Raji (cell line): ENCODE results near the gene HTT-AS.

Source experiments
- POLR2A ChIP-seq: IDR thresholded peaks from 2 replicates; pipeline ENCODE4 v1.6.1; 2011; ENCODE audit warnings: low read depth, low read length, control low read depth; ENCODE audit not compliant: insufficient read depth

The HTT-AS gene

DNA sequence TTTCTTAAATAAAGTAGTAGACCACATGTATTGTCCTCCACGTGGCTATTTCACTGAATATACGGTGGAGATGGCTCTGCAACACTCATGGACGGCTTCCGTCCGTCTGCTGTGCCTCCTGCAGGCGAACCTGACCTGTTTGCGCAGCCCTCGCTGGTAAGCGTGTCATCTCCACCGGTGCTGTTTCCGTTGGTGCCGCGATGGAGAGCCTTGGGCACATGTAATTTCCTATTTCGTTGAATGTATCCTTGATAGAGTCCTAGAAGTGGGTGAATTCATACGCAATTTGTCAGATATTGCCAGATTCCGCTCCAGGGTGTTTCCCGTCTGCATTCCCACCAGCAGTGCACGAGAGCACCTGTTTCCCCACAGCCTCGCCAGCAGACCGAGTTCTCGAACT is 48.5 kb downstream of the HTT-AS start:
- no peak for TF ChIP-seq POLR2A

DNA sequence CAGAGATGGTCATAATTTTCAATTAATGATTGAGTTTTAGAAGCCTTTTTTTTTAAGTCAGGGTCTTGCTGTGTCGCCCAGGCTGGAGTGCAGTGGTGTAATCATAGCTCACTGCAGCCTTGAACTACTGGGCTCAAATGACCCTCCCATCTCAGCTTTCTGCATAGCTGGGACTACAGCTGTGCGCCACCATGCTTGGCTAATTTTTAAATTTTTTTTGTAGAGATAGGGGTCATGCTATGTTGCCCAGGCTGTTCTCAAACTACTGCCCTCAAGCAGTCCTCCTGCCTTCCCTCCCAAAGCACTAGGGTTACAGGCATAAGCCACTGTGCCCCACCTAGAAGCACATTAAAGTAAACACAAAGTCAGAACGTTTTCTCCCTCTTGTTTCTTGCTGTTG is 51.7 kb downstream of the HTT-AS start:
- no peak for TF ChIP-seq POLR2A

DNA sequence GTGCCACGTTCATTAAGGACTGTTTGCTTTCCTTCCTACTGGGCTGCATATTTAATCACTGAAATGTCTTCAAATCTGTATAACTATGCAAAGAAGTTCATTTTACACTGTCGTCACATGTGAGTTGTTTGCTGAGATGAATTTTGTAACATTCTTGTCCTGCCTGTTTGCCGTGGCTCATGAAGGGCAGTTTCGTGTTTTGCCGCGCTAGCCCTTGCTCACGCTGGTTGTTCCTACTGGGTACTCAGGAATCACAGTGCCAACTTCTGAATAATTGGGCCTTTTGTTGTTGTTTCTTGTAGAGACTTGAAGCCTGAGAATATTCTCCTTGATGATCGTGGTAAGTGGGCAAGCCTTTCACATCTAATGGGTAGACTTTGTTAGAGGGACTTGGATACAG is 52.2 kb downstream of the HTT-AS start:
- no peak for TF ChIP-seq POLR2A

DNA sequence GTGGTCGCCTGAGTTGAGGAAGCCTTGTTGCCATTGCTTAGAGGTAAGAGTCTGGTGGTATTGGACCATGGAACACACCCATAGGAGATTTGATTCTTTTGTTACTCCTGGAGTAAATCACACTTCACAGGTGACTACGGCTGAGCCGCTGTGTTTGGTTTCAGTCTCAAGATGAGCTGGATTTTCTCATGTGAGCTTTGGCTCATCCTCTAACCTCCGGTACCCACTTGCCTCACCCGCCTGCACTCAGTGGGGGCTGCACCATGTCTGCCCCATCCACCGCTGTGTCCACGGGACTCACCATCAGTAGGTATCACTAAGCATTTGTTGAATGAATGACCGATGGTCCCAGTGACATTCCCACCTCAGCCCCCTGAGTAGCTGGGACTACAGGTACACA is 52.7 kb downstream of the HTT-AS start:
- TF ChIP-seq POLR2A, result no peak

DNA sequence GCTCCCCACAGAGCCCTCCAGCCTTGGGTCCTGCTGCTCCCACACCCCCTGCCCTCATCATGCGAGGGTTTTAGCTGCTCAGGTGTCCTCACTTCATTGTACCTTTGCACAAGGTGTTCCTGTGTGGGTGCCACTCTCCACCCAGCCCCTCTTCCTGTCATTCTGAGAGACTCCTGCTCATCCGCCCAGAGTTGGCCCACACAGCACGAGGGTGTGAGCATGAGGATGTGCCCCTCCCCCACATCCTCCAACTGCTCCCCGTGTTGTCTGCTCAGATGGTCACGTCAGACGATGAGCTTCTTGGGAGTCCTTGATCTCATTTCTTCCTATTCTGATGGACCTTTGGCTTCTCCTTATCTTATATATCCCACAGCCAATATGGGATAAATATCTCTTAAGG is 53.2 kb downstream of the HTT-AS start:
- TF ChIP-seq POLR2A, result no peak

DNA sequence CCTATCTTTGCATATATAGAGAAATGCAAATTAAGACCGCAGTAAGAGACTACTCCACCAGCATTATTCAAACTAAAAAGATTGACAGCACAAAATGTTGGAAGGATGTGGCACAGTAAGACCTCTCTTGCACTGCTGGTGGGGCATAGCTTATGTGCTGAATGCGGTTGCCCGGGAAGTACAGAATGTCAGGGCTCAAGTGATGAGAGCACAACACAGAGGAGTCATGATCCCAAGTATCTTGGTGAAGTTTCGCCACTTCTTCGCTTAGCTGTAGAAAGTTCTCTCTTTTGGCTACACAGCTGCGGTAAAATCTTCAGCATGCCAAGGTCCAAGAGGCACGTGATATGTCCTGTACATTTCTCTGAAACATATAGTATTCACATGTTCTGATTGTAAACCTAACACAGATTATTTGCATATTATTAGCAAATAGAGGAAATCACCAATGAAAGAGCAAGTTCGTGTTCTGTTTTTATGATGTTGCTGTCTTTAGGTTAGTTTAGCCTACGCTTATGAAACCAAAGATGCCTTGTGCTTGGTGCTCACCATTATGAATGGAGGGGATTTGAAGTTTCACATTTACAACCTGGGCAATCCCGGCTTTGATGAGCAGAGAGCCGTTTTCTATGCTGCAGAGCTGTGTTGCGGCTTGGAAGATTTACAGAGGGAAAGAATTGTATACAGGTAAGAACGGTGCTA is 55.0 kb downstream of the HTT-AS start:
- TF ChIP-seq POLR2A, result no peak

DNA sequence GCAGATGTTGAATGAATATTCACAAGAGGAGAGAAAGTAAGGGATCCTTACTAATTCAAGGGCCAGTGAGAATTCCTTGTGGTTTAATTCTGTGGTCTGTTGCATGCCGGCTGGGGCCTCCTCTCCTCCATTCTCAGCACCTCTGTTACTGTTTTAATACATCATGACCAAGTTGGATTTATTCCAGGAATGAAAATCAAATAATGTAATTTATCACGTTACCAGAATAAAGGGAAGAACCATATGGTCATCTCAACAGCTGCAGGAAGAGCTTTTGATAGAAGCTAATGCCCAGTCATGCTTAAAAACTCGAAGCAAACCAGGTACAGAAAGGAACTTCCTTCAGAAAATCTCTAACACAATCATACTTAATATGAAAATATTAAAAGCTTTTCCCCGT is 56.8 kb downstream of the HTT-AS start:
- TF ChIP-seq POLR2A, result no peak

DNA sequence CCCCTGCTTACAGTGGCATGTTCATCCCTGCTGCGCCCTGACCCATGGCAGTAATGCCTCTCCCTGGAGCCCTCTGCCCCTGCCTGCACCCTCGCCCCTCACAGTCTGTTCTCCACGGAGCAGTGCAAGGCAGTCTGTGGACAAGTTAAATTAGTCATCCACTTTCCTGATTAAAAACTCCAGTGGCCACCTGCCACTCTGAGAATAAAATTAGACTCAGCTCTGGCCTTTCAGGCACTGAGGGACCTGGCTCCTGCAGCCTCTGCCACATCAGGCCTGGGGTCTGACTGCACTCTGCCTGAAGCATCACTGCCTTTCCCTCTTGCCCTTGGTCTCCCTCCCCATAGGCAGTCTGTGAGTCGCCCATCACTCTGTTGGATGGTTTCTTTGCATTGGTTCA is 57.4 kb downstream of the HTT-AS start:
- TF ChIP-seq POLR2A, result no peak

DNA sequence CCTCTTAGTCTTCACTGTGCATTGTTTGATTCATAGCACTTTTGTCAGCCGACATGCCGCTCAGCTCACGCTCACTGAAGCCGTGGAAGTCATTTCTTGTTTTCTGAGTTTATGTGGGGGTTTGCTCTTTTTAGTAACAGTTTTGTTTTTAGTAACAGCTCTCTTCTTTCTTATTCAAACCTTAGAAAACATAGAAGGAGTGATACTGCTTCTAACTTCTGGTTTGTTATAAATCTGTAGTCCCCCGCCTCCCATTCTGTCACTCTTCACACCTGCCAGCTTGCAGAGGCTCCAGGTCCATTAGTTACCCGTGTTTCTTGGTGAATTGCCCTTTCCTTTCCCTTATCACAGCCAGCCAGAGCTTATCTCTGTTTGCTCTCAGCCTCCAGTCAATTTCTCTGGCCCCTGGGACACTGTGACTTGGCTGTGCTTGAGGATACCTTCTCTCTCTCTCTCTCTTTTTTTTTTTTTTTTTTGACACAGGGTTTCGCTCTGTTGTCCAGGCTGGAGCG is 60.4 kb downstream of the HTT-AS start:
- TF ChIP-seq POLR2A, result no peak
